PC-3 (cell line): ENCODE measurements around the gene HMCN2.

Source experiments
- CTCF ChIP-seq: fragments of 300-600 bp; sonication (generic); conservative IDR thresholded peaks from 2 replicates; pipeline ENCODE4 v1.5.1; 2017; ENCODE audit warnings: antibody characterized with exemption, low read depth, mild to moderate bottlenecking, low read length
- EZH2 ChIP-seq: fragments of 300-600 bp; sonication (generic); IDR thresholded peaks from one replicate; pipeline ENCODE4 v1.6.1; 2017; ENCODE audit warnings: antibody characterized with exemption, mild to moderate bottlenecking, low read length; ENCODE audit not compliant: unreplicated experiment

DNA sequence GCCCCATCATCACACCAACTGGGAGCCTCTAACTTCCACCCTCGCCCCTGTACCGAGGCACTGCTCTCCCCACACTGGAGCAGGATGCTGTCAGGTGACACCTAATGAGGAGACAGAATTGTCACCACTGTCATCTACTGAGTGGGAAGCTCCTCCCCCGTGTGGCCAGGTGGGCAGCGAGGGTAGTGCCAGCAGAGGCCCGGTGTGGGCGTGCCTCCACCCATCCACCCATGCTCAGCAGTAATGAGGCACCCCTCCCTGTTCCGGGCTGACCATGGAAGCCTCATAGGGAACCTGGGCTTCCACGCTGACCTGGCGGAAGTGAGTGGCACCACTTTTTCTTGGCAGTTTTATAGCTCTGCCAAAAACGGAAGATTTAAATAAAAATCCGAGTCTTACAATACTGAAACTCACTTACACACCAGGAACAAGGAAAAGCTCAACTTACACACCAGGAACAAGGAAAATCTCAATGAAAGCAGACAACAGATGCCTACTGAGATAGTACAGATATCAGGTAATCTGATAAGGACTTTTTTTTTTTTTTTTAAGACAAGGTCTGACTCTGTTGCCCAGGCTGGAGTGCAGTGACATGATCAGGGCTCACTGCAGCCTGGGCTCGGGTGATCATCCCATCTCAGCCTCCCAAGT, 148.6 kb downstream of the HMCN2 start:
- TF ChIP-seq CTCF: no peak
- TF ChIP-seq EZH2: no peak
